AG09319 (cell line): ENCODE measurements around the gene ADGRL3.

Experiments
- DNase-seq: peaks from one replicate; pipeline ENCODE4 v3.0.0-alpha.2; 2010; ENCODE audit warnings: low read depth; ENCODE audit errors: extremely low read depth
- TF ChIP-seq, protein P1 (sequence below): IDR thresholded peaks from 2 replicates; pipeline ENCODE4 v1.5.1; 2011; ENCODE audit warnings: low read depth, mild to moderate bottlenecking, inconsistent platforms, low read length, moderate library complexity

Gene ADGRL3

DNA sequence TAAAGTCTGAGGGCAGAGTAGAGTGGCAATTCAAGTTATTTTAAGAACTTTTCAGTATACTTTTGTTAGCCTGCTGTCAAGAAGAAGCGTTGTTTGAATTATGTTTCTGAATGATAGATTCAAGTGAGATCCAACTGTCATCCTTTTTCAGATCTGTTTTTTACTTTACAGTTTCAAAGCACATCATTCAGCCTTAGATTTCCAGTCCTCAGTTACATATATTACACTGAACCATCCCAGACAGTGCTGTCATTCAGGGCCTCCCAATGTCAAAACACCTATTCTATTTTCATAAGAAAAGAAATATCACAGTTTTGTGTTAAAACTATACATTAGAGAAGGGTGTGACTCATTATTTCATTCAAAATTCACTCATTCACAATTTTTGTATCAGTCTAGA is 856.9 kb downstream of the ADGRL3 start:
- DNase-seq, result no peak
- TF ChIP-seq, protein P1, sequence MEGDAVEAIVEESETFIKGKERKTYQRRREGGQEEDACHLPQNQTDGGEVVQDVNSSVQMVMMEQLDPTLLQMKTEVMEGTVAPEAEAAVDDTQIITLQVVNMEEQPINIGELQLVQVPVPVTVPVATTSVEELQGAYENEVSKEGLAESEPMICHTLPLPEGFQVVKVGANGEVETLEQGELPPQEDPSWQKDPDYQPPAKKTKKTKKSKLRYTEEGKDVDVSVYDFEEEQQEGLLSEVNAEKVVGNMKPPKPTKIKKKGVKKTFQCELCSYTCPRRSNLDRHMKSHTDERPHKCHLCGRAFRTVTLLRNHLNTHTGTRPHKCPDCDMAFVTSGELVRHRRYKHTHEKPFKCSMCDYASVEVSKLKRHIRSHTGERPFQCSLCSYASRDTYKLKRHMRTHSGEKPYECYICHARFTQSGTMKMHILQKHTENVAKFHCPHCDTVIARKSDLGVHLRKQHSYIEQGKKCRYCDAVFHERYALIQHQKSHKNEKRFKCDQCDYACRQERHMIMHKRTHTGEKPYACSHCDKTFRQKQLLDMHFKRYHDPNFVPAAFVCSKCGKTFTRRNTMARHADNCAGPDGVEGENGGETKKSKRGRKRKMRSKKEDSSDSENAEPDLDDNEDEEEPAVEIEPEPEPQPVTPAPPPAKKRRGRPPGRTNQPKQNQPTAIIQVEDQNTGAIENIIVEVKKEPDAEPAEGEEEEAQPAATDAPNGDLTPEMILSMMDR, result no peak

DNA sequence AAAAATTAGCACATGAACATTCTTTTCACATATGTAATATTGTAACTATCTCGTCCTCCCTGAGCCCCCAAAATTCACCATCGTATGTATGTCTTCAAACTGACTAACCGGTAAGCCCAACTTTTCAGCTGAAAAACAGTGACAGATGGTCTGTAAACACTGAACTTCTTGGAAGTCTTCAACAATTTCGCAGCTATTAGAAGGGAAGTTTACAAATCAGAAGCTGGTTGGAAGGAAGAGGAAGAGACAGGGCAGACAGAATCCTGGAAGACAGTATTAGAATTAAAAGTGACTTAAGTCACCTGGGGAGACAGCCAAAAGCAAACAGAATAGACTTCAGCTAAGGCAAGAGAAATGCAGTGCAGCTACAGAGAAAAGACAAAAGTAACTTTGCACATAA is 858.4 kb downstream of the ADGRL3 start:
- TF ChIP-seq, protein P1, result no peak
- no peak for DNase-seq

DNA sequence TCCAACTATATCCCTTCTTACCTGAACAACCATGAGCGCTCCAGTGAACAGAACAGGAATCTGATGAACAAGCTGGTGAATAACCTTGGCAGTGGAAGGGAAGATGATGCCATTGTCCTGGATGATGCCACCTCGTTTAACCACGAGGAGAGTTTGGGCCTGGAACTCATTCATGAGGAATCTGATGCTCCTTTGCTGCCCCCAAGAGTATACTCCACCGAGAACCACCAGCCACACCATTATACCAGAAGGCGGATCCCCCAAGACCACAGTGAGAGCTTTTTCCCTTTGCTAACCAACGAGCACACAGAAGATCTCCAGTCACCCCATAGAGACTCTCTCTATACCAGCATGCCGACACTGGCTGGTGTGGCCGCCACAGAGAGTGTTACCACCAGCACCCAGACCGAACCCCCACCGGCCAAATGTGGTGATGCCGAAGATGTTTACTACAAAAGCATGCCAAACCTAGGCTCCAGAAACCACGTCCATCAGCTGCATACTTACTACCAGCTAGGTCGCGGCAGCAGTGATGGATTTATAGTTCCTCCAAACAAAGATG is 870.2 kb downstream of the ADGRL3 start:
- TF ChIP-seq, protein P1, result no peak
- no peak for DNase-seq

DNA sequence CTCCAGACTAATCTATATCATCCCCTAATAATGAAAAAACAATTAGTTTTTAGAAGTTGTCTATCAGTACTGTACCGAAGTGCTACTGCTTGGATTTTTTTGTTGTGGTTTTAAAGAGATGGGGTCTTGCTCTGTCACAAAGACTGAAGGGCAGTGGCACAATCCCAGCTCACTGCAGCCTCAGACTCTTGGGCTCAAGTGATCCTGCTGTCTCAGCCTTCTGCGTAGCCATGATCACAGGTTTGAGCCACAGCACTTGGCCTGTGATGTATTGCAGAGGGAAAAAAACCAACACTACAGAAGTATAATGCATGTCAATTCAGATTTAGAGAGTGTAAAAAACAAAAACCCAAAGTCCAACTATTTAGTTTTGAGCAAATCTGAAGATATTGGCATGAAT is 875.0 kb downstream of the ADGRL3 start:
- TF ChIP-seq, protein P1, result no peak
- DNase-seq, result no peak

DNA sequence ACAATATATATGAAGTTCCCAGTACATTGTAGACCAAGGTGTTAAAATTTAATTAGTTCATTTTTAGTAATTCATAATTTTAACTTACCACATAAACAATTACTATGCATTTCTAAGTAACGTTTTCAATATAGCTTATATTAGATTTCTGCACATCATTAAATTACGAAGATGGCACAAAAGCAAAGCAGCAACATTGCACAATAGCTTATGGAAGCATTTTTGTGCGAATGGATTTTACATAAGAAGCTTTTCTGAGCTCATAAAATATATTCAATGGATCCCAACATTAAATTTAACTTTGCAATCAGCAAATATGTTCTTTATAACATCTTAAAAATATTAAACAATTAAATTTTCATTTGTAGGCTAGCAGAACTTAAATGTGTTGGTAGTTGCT is 875.4 kb downstream of the ADGRL3 start:
- TF ChIP-seq, protein P1, result no peak

DNA sequence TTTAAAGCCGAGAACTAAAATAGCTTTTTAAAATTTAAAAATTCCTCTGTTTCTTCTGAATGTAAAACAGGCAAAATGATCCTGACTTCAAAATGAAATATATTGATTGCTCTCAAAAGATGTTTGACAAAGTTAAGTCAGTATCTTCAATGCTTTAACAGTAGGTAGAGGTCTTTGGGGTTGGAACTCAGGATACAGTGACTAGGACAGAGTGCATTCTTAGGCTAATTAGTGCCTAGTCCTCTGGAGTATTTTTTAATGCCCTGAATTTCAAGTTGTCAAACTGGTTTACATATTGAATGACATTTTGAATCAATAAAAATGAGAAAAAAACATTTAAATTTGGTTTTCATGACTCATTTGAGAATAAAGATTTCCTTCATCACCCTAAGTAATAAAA is 877.3 kb downstream of the ADGRL3 start:
- TF ChIP-seq, protein P1, result no peak
- no peak for DNase-seq

More for the DNA sequence above, 875.4 kb downstream of the ADGRL3 start:
- no peak for DNase-seq

DNA sequence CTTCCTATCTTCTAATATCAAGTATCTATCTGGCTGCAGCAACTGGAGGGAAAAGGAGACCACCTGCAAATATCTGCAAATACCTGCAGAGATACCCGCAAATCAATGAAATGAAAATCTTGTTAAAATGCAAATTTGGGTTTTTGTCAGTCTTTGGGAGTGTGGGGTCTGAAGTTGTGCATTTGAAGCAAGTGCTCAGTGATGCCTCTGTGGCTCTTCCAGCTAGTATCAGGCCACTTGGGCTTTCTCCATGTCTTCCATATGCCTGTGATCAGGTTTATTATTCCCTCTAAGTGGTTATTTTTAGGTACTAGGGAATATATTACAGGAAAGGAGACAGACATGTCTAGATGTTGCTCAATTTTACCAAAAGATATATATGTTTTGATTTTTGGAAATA is 880.3 kb downstream of the ADGRL3 start:
- TF ChIP-seq, protein P1, result no peak
- no peak for DNase-seq
